HG03439 (cell line): ENCODE results near the gene CDC73.
"Not testable (repeated sequence)": the region's sequence is repeated elsewhere in the genome, so short reads cannot be mapped to it uniquely, and the experiment has no call there.

Experiments used
- ATAC-seq: cut with Tn5 transposase; IDR thresholded peaks from one replicate; pipeline ENCODE4 v1.9.1; 2021; ENCODE audit warnings: mild to moderate bottlenecking, moderate library complexity; ENCODE audit not compliant: unreplicated experiment

The CDC73 gene

GRCh38 chr1:193278968-193279367 is 157.1 kb downstream of the CDC73 start:
- no peak for ATAC-seq

GRCh38 chr1:193281894-193282293 is 160.1 kb downstream of the CDC73 start:
- no peak for ATAC-seq

- no peak for ATAC-seq
These were observed 161.2 kb downstream of the CDC73 start for GRCh38 chr1:193283016-193283415.

- no peak for ATAC-seq
These were observed 162.4 kb downstream of the CDC73 start for GRCh38 chr1:193284219-193284618.

- ATAC-seq = no peak
These were observed 163.8 kb downstream of the CDC73 start for GRCh38 chr1:193285641-193286040.

GRCh38 chr1:193288548-193289080 is 166.8 kb downstream of the CDC73 start:
- not testable (repeated sequence) for ATAC-seq

- ATAC-seq = no peak
These were observed 171.9 kb downstream of the CDC73 start for GRCh38 chr1:193293726-193294125.

GRCh38 chr1:193299038-193299437 is 177.2 kb downstream of the CDC73 start:
- peak; percentile 46 for ATAC-seq

- no peak for ATAC-seq
These were observed 179.9 kb downstream of the CDC73 start for GRCh38 chr1:193301746-193302145.

GRCh38 chr1:193303849-193304248 is 182.0 kb downstream of the CDC73 start:
- no peak for ATAC-seq
